Esophagus muscularis mucosa (tissue), 4 donors: ENCODE data around the gene NFATC3. TPM values are rescaled to one million over a fixed set of nuclear protein-coding genes. Genes with fewer than 3 reads are reported as not detected.
A peak's percentile ranks its signal among the peaks of the same experiment; 100 is the strongest.

Experiments
- DNase-seq: peaks from one replicate; pipeline ENCODE4 v3.0.0-alpha.2; 2017; ENCODE audit errors: extremely low spot score
- H3K27ac ChIP-seq, 4 donors: fragments of 200-600 bp; sonication (generic); replicated peaks in 1 of 4; 1 replicate in 3 of 4; 2 replicates in 1 of 4; pipeline ENCODE4 v1.5.1; 2016 to 2019; ENCODE audit warnings: mild to moderate bottlenecking in 1 of 4
- H3K27me3 ChIP-seq, 4 donors: fragments of 200-600 bp; sonication (generic); one replicate each; pipeline versions ENCODE4 v1.5.1 to v1.6.0; 2016 to 2019
- H3K36me3 ChIP-seq, 4 donors: fragments of 200-600 bp; sonication (generic); one replicate each; pipeline ENCODE4 v1.5.1; 2016 to 2019
- H3K4me1 ChIP-seq, 4 donors: fragments of 200-600 bp; sonication (generic); one replicate each; pipeline ENCODE4 v1.5.1; 2016 to 2019
- H3K4me3 ChIP-seq, 4 donors: fragments of 200-600 bp; sonication (generic); 1 replicate in 2 of 4; 2 replicates in 2 of 4; pipeline ENCODE4 v1.5.1; 2016 to 2019; ENCODE audit warnings: mild to moderate bottlenecking in 4 of 4, moderate library complexity in 1 of 4
- H3K9me3 ChIP-seq, 4 donors: fragments of 200-600 bp; sonication (generic); 1 replicate in 3 of 4; 2 replicates in 1 of 4; pipeline ENCODE4 v1.5.1; 2016 to 2019
- EP300 ChIP-seq: sonication (generic); formaldehyde crosslinking; IDR thresholded peaks from one replicate; pipeline ENCODE4 v1.6.1; 2017; ENCODE audit warnings: antibody characterized with exemption
- POLR2A ChIP-seq: fragments of 450-650 bp; IDR thresholded peaks from one replicate; pipeline ENCODE4 v1.6.1; 2017; ENCODE audit warnings: antibody characterized with exemption, moderate library complexity, mild to moderate bottlenecking, low read depth
- POLR2AphosphoS5 ChIP-seq, 2 donors: sonication (generic); formaldehyde crosslinking; IDR thresholded peaks; one replicate each; pipeline ENCODE4 v1.6.1; 2017; ENCODE audit warnings: antibody characterized with exemption in 2 of 2
- WGBS: methylation state at CpG from one replicate; pipeline ENCODE4 v1.1.5; 2018; 5-methylcytosine and 5-hydroxymethylcytosine counted together
- intact Hi-C: fragments of 100-400 bp; cut with DNase I; formaldehyde crosslinking; loops from one replicate; pipeline ENCODE4 v1.15.1; 2023
- total RNA-seq, 4 donors: library from RNA; depleted of rRNA; stranded (reverse); fragments of >200 nt; gene quantifications; one replicate each; pipeline versions ENCODE4 v1.1.0 to v1.2.1, GENCODE V29; 2016
- TF ChIP-seq, protein P1 (sequence below), 3 experiments: fragments of 200-600 bp in 2 of 3; fragments of 450-650 bp in 1 of 3; sonication (generic) in 2 of 3; IDR thresholded peaks; one replicate each; pipeline ENCODE4 v1.5.1; 2017 to 2019; ENCODE audit warnings: antibody characterized with exemption in 3 of 3, mild to moderate bottlenecking in 2 of 3, moderate library complexity in 1 of 3

NFATC3 gene
- total RNA-seq, 4 donors from 2014 or later, result 44.6 to 56.8 (median 50.8) TPM

DNA sequence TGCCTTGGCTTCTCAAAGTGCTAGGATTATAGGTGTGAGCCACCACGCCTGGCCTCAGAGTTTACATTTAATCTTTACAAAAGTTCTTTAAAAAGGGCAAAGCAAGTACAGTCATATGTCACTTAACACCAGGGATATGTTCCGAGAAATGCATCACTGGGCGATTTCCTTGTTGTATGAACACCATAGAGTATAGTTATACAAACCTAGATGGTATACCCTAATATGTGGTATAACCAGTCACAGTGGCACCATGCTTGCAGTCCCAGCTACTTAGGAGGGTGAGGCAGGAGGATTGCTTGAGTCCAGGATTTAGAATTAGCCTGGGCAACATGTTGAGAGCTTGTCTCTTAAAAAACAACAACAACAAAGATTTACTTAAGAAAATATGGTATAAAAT, 51.3 kb downstream of the NFATC3 start:
- intact Hi-C loops, result no loop called here
- 100% methylated on average over 3 of the region's 3 CpGs for WGBS

DNA sequence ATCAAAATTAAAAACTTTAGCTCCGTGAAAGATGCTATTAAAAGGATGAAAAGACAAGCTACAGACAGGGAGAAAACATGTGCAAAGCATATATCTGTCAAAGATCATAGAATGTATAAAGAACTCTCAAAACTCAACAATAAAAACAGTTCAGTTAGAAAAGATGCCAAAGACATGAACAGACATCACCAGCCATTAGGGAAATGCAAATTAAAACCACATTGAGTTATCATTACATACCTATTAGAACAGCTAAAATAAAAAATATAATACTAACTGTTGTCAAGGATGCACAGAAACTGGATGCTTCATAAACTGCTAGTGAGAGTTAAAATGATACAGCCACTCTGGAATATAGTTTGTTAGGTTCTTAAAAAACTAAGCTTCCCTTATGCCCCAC, 58.8 kb downstream of the NFATC3 start:
- Histone ChIP-seq H3K27me3 (no peaks in the 10 kb centered on the region), H3K9me3 (no peaks in the 10 kb centered on the region), H3K4me3 (no peak overlapping the region), H3K4me1 (peaks cover 10 to 41% (median 35%) of the 10 kb centered on the region in 4 donors), H3K27ac (no peak overlapping the region), H3K36me3 (peaks cover 0 to 11% (median 4%) of the 10 kb centered on the region in 4 donors)
- DNase-seq, result no peak
- WGBS, result 88% methylated on average over 1 of the region's 1 CpG
- TF ChIP-seq POLR2AphosphoS5 (IDR thresholded peaks at IDR 0.05), result no peak
- no peak for TF ChIP-seq EP300
- TF ChIP-seq POLR2A, result no peak
- TF ChIP-seq, protein P1, sequence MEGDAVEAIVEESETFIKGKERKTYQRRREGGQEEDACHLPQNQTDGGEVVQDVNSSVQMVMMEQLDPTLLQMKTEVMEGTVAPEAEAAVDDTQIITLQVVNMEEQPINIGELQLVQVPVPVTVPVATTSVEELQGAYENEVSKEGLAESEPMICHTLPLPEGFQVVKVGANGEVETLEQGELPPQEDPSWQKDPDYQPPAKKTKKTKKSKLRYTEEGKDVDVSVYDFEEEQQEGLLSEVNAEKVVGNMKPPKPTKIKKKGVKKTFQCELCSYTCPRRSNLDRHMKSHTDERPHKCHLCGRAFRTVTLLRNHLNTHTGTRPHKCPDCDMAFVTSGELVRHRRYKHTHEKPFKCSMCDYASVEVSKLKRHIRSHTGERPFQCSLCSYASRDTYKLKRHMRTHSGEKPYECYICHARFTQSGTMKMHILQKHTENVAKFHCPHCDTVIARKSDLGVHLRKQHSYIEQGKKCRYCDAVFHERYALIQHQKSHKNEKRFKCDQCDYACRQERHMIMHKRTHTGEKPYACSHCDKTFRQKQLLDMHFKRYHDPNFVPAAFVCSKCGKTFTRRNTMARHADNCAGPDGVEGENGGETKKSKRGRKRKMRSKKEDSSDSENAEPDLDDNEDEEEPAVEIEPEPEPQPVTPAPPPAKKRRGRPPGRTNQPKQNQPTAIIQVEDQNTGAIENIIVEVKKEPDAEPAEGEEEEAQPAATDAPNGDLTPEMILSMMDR (IDR thresholded peaks at IDR 0.05), result no peak
- intact Hi-C loops, result no loop called here

More for the DNA sequence above, 51.3 kb downstream of the NFATC3 start:
- peak; percentile 29 for DNase-seq
- Histone ChIP-seq H3K27ac (no peak overlapping the region), H3K9me3 (no peaks in the 10 kb centered on the region), H3K36me3 (peaks cover 0 to 23% (median 2%) of the 10 kb centered on the region in 4 donors), H3K27me3 (no peaks in the 10 kb centered on the region), H3K4me3 (no peak overlapping the region), H3K4me1 (peaks cover 9 to 15% (median 12%) of the 10 kb centered on the region in 4 donors)
- TF ChIP-seq POLR2A, result no peak

DNA sequence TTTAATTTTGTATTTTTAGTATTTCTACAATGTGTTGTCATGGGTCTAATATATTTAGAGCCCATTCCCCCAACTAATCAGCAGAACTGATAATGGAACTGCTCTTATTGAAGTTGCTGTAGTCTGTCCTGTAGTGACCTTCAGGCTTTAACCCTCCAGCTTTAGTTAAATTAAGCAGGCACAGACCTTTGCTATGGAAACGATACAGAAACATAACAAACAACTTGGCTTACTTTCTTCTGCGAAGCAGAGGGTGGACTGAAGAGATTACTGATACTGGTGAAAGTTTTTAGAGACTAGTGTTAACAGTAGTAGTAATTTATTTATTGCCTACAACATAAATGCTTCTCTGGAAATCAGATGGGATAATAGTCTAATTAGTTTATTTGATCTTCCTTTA, 61.4 kb downstream of the NFATC3 start:
- DNase-seq, result no peak
- 17% methylated on average over 2 of the region's 2 CpGs for WGBS
- TF ChIP-seq EP300 (no peak), POLR2A (no peak), POLR2AphosphoS5 (IDR thresholded peaks at IDR 0.05) (no peak)
- TF ChIP-seq, protein P1 (IDR thresholded peaks at IDR 0.05), result no peak
- no peaks in the 10 kb centered on the region for H3K9me3 ChIP-seq
- no peaks in the 10 kb centered on the region for H3K27me3 ChIP-seq
- peaks cover 10 to 47% (median 35%) of the 10 kb centered on the region in 4 donors for H3K4me1 ChIP-seq
- no peak overlapping the region for H3K4me3 ChIP-seq
- intact Hi-C loops, result loop anchor here (5.0 kb wide), 1 partner anchor 49 kb away; no protein-coding TSS in a partner anchor
- peaks cover 0 to 10% (median 4%) of the 10 kb centered on the region in 4 donors for H3K36me3 ChIP-seq
- no peak overlapping the region for H3K27ac ChIP-seq

DNA sequence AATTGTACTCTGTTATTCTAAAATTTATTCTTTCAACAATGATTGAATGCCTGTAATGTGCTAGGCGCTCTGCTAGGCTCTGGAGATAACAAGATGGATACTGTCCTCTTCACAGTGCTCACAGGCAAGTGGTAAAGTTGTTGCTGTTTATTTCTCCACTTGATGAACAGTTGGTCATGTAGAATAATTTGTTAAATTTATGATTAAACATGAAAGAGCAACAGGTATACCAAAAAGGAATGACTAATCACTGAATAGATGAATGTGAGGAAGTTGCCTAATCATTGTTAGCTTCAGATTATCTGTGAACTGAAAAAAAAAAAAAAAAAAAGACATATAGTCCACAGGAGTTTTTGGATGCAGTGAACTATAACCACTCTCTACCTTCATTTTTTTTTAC, 62.3 kb downstream of the NFATC3 start:
- intact Hi-C loops, result loop anchor here (5.0 kb wide), 1 partner anchor 50 kb away; no protein-coding TSS in a partner anchor
- Histone ChIP-seq H3K27ac (no peak overlapping the region), H3K36me3 (peaks cover 0 to 12% (median 4%) of the 10 kb centered on the region in 4 donors), H3K27me3 (no peaks in the 10 kb centered on the region), H3K4me1 (peaks cover 10 to 38% (median 27%) of the 10 kb centered on the region in 4 donors), H3K9me3 (no peaks in the 10 kb centered on the region), H3K4me3 (no peak overlapping the region)
- 92% methylated on average over 1 of the region's 1 CpG for WGBS
- TF ChIP-seq POLR2A (no peak), EP300 (no peak), POLR2AphosphoS5 (IDR thresholded peaks at IDR 0.05) (no peak)
- TF ChIP-seq, protein P1 (IDR thresholded peaks at IDR 0.05), result no peak
- DNase-seq, result peak; percentile 12

DNA sequence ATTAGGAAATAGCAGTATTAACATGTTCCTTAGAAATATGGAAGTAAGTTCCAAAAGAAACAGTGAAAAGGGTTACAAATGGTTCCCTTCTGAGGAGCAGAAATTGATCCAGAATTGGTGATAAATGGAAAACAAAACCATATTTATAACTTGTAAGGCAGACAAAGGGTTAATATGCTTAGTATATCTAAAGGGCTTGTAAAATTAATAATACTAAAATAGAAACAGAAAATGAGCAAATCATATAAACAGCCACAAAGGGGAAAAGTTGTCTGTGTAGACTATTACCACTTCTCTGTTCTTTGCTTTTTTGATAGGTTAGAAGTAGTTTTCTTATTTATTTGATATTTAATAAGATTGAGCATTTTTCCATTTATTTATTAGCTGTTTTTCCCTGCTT, 64.4 kb downstream of the NFATC3 start:
- H3K27me3 ChIP-seq, result no peaks in the 10 kb centered on the region
- peaks cover 10 to 33% (median 23%) of the 10 kb centered on the region in 4 donors for H3K4me1 ChIP-seq
- no peak overlapping the region for H3K4me3 ChIP-seq
- H3K36me3 ChIP-seq, result peaks cover 0 to 10% (median 3%) of the 10 kb centered on the region in 4 donors
- TF ChIP-seq POLR2AphosphoS5 (IDR thresholded peaks at IDR 0.05), result no peak
- no peak for TF ChIP-seq EP300
- TF ChIP-seq POLR2A, result no peak
- TF ChIP-seq, protein P1 (IDR thresholded peaks at IDR 0.05), result no peak
- no peaks in the 10 kb centered on the region for H3K9me3 ChIP-seq
- intact Hi-C loops, result loop anchor here (5.0 kb wide), 1 partner anchor 52 kb away; no protein-coding TSS in a partner anchor
- DNase-seq, result no peak
- H3K27ac ChIP-seq, result no peak overlapping the region
